K562 (cell line): ENCODE measurements around the gene RNF115. TPM values are rescaled to one million over a fixed set of nuclear protein-coding genes. Genes with fewer than 3 reads are reported as not detected.

ENCODE experiments used
- KDM2B ChIP-seq: fragments of 250-450 bp; sonication (Bioruptor Pico); IDR thresholded peaks from 2 replicates; pipeline ENCODE4 v1.8.0; 2021; ENCODE audit warnings: mild to moderate bottlenecking, moderate library complexity
- KLF13 ChIP-seq: fragments of 450-650 bp; IDR thresholded peaks from 2 replicates; pipeline ENCODE4 v1.6.1; 2016; ENCODE audit warnings: missing genetic modification characterization, low read depth, mild to moderate bottlenecking, missing compliant biosample characterization, moderate library complexity, borderline replicate concordance
- MIER1 ChIP-seq: fragments of 450-650 bp; IDR thresholded peaks from 2 replicates; pipeline ENCODE4 v1.6.1; 2016; ENCODE audit warnings: antibody characterized with exemption, mild to moderate bottlenecking, low read depth
- NBN ChIP-seq: fragments of 450-650 bp; IDR thresholded peaks from 2 replicates; pipeline ENCODE4 v1.6.1; 2016; ENCODE audit warnings: low read depth, mild to moderate bottlenecking
- NONO ChIP-seq, 2 experiments: fragments of 200-400 bp in 1 of 2; fragments of 450-650 bp in 1 of 2; formaldehyde crosslinking in 1 of 2; IDR thresholded peaks; 2 replicates each; pipeline ENCODE4 v1.6.1; 2017; ENCODE audit warnings: low read depth in 2 of 2, mild to moderate bottlenecking in 2 of 2, moderate library complexity in 2 of 2, low read length in 1 of 2
- PHF8 ChIP-seq: fragments of 200-600 bp; sonication (generic); IDR thresholded peaks from 2 replicates; pipeline ENCODE4 v1.6.1; 2012; ENCODE audit warnings: mixed run types, mild to moderate bottlenecking, inconsistent platforms, low read length, moderate library complexity, borderline replicate concordance
- RAD51 ChIP-seq: fragments of 450-650 bp; IDR thresholded peaks from 2 replicates; pipeline ENCODE4 v1.7.1; 2016; ENCODE audit warnings: low read depth, mild to moderate bottlenecking, borderline replicate concordance
- RNF2 ChIP-seq: sonication (generic); IDR thresholded peaks from 2 replicates; pipeline ENCODE4 v1.6.1; 2016
- SAFB2 ChIP-seq: fragments of 200-400 bp; formaldehyde crosslinking; IDR thresholded peaks from 2 replicates; pipeline ENCODE4 v1.6.1; 2018; ENCODE audit warnings: borderline replicate concordance, low read length, low read depth, moderate library complexity; ENCODE audit not compliant: severe bottlenecking
- SOX6 ChIP-seq: fragments of 450-650 bp; IDR thresholded peaks from 2 replicates; pipeline ENCODE4 v1.6.1; 2014; ENCODE audit warnings: mild to moderate bottlenecking
- TAF1 ChIP-seq: IDR thresholded peaks from 2 replicates; pipeline ENCODE4 v1.6.1; 2011; ENCODE audit warnings: mild to moderate bottlenecking, low read length, moderate library complexity; ENCODE audit not compliant: insufficient read depth, control insufficient read depth, severe bottlenecking; ENCODE audit errors: extremely low read depth
- TARDBP ChIP-seq: fragments of 450-650 bp; IDR thresholded peaks from 2 replicates; pipeline ENCODE4 v1.6.1; 2016
- TCF3 ChIP-seq: sonication (generic); formaldehyde crosslinking; IDR thresholded peaks from 2 replicates; pipeline ENCODE4 v1.4.0; 2020; ENCODE audit warnings: mild to moderate bottlenecking, missing genetic modification reagents
- polyA plus RNA-seq, 8 experiments: library from polyadenylated mRNA; depleted of rRNA in 4 of 8; stranded (reverse) in 5 of 8; unstranded in 3 of 8; fragments of >200 nt; fragmentation: Nextera tagmentation in 2 of 8; fragmentation: Illumina TruSeq in 1 of 8; extraction: Ambion mirVana in 2 of 8; extraction: Trizol in 1 of 8; gene quantifications; 2 replicates each; pipeline versions ENCODE4 v1.2.1 to v1.2.3, GENCODE V29; 2011 to 2014; ENCODE audit warnings: inconsistent platforms in 1 of 8, missing spikeins in 1 of 8
- total RNA-seq, 7 experiments: library from RNA; depleted of rRNA in 6 of 7; stranded (reverse); fragments of >200 nt in 6 of 7; fragmentation: Illumina TruSeq in 2 of 7; extraction: Trizol in 2 of 7; gene quantifications; 2 replicates each; pipeline versions ENCODE4 v1.2.1 to v1.2.3, GENCODE V29; 2011 to 2021; ENCODE audit warnings: low replicate concordance in 1 of 7
- TF ChIP-seq, protein P1 (sequence below), 2 experiments: fragments of 450-650 bp; formaldehyde crosslinking in 1 of 2; IDR thresholded peaks; 2 replicates each; pipeline versions ENCODE4 v1.4.0 to v1.6.1; 2014 to 2020; ENCODE audit warnings: mild to moderate bottlenecking in 2 of 2, borderline replicate concordance in 1 of 2, low read depth in 1 of 2
- TF ChIP-seq, protein P2 (sequence below): fragments of 450-650 bp; IDR thresholded peaks from 2 replicates; pipeline ENCODE4 v1.6.1; 2017; ENCODE audit warnings: mild to moderate bottlenecking, moderate library complexity
- TF ChIP-seq, protein P3 (sequence below): IDR thresholded peaks from 2 replicates; pipeline ENCODE4 v1.6.1; 2016; ENCODE audit warnings: missing genetic modification characterization, missing compliant biosample characterization

The RNF115 gene
- total and polyA plus RNA-seq, 9 of the 15 experiments (the other 6 are each of a cell fraction or from before 2014, with no cell fraction given), result 1.9 to 14.3 (median 9.5) TPM

DNA sequence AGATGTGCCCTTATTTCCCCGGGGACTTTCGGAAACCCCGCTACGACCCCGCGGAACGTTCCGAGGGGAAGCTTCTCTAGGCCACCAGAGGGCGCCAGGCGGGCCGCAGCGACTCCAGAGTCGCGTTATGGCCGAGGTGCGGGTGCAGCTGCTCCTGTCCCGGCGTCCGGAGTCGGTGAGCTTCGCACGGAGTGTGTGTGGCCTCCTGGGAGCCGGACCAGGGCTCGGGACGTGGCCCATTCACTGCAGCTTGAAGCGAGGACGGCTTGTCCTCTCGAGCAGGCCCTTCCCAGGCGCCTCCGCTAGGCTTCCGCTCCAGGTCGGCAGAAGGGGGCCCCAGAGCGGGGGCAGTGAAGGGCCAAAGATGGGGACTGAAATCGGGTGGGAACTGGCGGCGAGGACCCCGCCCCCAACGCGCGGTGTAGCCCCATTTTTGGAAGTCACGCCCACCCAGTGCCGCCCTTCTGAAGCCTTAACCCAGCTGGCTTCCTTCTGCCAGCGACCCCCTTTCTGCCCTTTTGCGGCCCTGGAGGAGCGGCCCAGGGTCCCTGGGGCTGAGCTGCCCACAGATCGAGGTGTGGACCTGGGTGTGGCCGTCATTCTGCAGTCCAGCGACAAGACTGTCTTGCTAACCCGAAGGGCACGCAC is 21.7 kb upstream of the RNF115 start, which contains the start of gene NUDT17 (continued):
- TF ChIP-seq, protein P1, sequence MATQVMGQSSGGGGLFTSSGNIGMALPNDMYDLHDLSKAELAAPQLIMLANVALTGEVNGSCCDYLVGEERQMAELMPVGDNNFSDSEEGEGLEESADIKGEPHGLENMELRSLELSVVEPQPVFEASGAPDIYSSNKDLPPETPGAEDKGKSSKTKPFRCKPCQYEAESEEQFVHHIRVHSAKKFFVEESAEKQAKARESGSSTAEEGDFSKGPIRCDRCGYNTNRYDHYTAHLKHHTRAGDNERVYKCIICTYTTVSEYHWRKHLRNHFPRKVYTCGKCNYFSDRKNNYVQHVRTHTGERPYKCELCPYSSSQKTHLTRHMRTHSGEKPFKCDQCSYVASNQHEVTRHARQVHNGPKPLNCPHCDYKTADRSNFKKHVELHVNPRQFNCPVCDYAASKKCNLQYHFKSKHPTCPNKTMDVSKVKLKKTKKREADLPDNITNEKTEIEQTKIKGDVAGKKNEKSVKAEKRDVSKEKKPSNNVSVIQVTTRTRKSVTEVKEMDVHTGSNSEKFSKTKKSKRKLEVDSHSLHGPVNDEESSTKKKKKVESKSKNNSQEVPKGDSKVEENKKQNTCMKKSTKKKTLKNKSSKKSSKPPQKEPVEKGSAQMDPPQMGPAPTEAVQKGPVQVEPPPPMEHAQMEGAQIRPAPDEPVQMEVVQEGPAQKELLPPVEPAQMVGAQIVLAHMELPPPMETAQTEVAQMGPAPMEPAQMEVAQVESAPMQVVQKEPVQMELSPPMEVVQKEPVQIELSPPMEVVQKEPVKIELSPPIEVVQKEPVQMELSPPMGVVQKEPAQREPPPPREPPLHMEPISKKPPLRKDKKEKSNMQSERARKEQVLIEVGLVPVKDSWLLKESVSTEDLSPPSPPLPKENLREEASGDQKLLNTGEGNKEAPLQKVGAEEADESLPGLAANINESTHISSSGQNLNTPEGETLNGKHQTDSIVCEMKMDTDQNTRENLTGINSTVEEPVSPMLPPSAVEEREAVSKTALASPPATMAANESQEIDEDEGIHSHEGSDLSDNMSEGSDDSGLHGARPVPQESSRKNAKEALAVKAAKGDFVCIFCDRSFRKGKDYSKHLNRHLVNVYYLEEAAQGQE (IDR thresholded peaks at IDR 0.05; ENCODE audit: borderline replicate concordance), result peak; percentile 56; the same call in 1 of the 2 replicates
- TF ChIP-seq, protein P1 (CRISPR knock-in tag; IDR thresholded peaks at IDR 0.05; ENCODE audit: low read depth), result 0 out of 2 replicates have a peak, but pooled peaks have one; percentile 18
- TF ChIP-seq KLF13 (tag), result 0 out of 2 replicates have a peak, but pooled peaks have one; percentile 37
- TF ChIP-seq KDM2B, result peak; percentile 53; the same call in 1 of the 2 replicates
- TF ChIP-seq MIER1, result no peak
- TF ChIP-seq PHF8, result peak; percentile 75; the same call in 1 of the 2 replicates
- peak; percentile 73; the same call in 1 of the 2 replicates for TF ChIP-seq NBN
- TF ChIP-seq SAFB2, result no peak
- TF ChIP-seq RNF2, result 0 out of 2 replicates have a peak, but pooled peaks have one; percentile 34
- TF ChIP-seq TAF1, result peak; percentile 70
- TF ChIP-seq, protein P2, sequence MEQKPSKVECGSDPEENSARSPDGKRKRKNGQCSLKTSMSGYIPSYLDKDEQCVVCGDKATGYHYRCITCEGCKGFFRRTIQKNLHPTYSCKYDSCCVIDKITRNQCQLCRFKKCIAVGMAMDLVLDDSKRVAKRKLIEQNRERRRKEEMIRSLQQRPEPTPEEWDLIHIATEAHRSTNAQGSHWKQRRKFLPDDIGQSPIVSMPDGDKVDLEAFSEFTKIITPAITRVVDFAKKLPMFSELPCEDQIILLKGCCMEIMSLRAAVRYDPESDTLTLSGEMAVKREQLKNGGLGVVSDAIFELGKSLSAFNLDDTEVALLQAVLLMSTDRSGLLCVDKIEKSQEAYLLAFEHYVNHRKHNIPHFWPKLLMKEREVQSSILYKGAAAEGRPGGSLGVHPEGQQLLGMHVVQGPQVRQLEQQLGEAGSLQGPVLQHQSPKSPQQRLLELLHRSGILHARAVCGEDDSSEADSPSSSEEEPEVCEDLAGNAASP, result no peak
- TF ChIP-seq, protein P3, sequence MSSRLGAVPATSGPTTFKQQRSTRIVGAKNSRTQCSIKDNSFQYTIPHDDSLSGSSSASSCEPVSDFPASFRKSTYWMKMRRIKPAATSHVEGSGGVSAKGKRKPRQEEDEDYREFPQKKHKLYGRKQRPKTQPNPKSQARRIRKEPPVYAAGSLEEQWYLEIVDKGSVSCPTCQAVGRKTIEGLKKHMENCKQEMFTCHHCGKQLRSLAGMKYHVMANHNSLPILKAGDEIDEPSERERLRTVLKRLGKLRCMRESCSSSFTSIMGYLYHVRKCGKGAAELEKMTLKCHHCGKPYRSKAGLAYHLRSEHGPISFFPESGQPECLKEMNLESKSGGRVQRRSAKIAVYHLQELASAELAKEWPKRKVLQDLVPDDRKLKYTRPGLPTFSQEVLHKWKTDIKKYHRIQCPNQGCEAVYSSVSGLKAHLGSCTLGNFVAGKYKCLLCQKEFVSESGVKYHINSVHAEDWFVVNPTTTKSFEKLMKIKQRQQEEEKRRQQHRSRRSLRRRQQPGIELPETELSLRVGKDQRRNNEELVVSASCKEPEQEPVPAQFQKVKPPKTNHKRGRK (tag), result no peak
- peak in 1 of 2 experiments; percentile 53; a peak in 1 of 4 replicates for TF ChIP-seq NONO (IDR thresholded peaks at IDR 0.05; ENCODE audit: low read depth in 2 of 2, low read length in 1 of 2)
- TF ChIP-seq RAD51, result no peak
- TF ChIP-seq TARDBP, result peak; percentile 68
- 0 out of 2 replicates have a peak, but pooled peaks have one; percentile 18 for TF ChIP-seq SOX6
- TF ChIP-seq TCF3 (CRISPR knock-in tag), result 0 out of 2 replicates have a peak, but pooled peaks have one; percentile 6
